Globus pallidus (tissue), 1 donor: ENCODE data around the gene FNIP1.
A peak's percentile ranks its signal among the peaks of the same experiment; 100 is the strongest.
"Not testable (repeated sequence)": the region's sequence is repeated elsewhere in the genome, so short reads cannot be mapped to it uniquely, and the experiment has no call there.

Source experiments
- DNase-seq: peaks from one replicate; pipeline ENCODE4 v3.0.0-alpha.2; 2015; ENCODE audit warnings: low spot score

The FNIP1 gene

GRCh38 chr5:131635684-131636572 lies 160.9 kb downstream of the FNIP1 start:
- DNase-seq = no peak

GRCh38 chr5:131634996-131635683 lies 161.7 kb downstream of the FNIP1 start, which contains the start of gene RAPGEF6:
TSS of gene RAPGEF6 (minus strand) at chr5:131635229. CDS start at chr5:131635030, 199 bp downstream.
- peak; percentile 99 for DNase-seq

GRCh38 chr5:131634666-131634995 lies 162.2 kb downstream of the FNIP1 start:
- DNase-seq = peak; percentile 67

- no peak for DNase-seq
Observed at GRCh38 chr5:131634238-131634637, 162.6 kb downstream of the FNIP1 start.

- no peak for DNase-seq
Observed at GRCh38 chr5:131633830-131634229, 163.0 kb downstream of the FNIP1 start.

GRCh38 chr5:131630963-131631350 lies 165.9 kb downstream of the FNIP1 start:
- DNase-seq = no peak

- DNase-seq = no peak
Observed at GRCh38 chr5:131630208-131630962, 166.4 kb downstream of the FNIP1 start.

- no peak for DNase-seq
Observed at GRCh38 chr5:131628990-131629389, 167.8 kb downstream of the FNIP1 start.

- no peak for DNase-seq
Observed at GRCh38 chr5:131627207-131627865, 169.5 kb downstream of the FNIP1 start.

- peak; percentile 94 for DNase-seq
Observed at GRCh38 chr5:131622633-131623032, 174.2 kb downstream of the FNIP1 start.

GRCh38 chr5:131621164-131621563 lies 175.7 kb downstream of the FNIP1 start:
- DNase-seq = not testable (repeated sequence)

- DNase-seq = no peak
Observed at GRCh38 chr5:131619102-131619501, 177.7 kb downstream of the FNIP1 start.

GRCh38 chr5:131617140-131617822 lies 179.5 kb downstream of the FNIP1 start:
- no peak for DNase-seq

GRCh38 chr5:131615957-131616356 lies 180.9 kb downstream of the FNIP1 start:
- DNase-seq = no peak

- no peak for DNase-seq
Observed at GRCh38 chr5:131613423-131613822, 183.4 kb downstream of the FNIP1 start.

GRCh38 chr5:131611064-131611381 lies 185.8 kb downstream of the FNIP1 start:
- no peak for DNase-seq

- no peak for DNase-seq
Observed at GRCh38 chr5:131610198-131611063, 186.4 kb downstream of the FNIP1 start.

GRCh38 chr5:131609774-131610173 lies 187.0 kb downstream of the FNIP1 start:
- no peak for DNase-seq

GRCh38 chr5:131608597-131608996 lies 188.2 kb downstream of the FNIP1 start:
- no peak for DNase-seq

- no peak for DNase-seq
Observed at GRCh38 chr5:131607903-131608540, 188.8 kb downstream of the FNIP1 start.
